Esophagus muscularis mucosa (tissue), 4 donors: ENCODE results near the gene ETV7.

ENCODE experiments used
- EP300 ChIP-seq: sonication (generic); formaldehyde crosslinking; IDR thresholded peaks from one replicate; pipeline ENCODE4 v1.6.1; 2017; ENCODE audit warnings: antibody characterized with exemption
- POLR2A ChIP-seq: fragments of 450-650 bp; IDR thresholded peaks from one replicate; pipeline ENCODE4 v1.6.1; 2017; ENCODE audit warnings: antibody characterized with exemption, moderate library complexity, mild to moderate bottlenecking, low read depth
- POLR2AphosphoS5 ChIP-seq, 2 donors: sonication (generic); formaldehyde crosslinking; IDR thresholded peaks; one replicate each; pipeline ENCODE4 v1.6.1; 2017; ENCODE audit warnings: antibody characterized with exemption in 2 of 2
- TF ChIP-seq, protein P1 (sequence below), 3 experiments: fragments of 200-600 bp in 2 of 3; fragments of 450-650 bp in 1 of 3; sonication (generic) in 2 of 3; IDR thresholded peaks; one replicate each; pipeline ENCODE4 v1.5.1; 2017 to 2019; ENCODE audit warnings: antibody characterized with exemption in 3 of 3, mild to moderate bottlenecking in 2 of 3, moderate library complexity in 1 of 3

DNA sequence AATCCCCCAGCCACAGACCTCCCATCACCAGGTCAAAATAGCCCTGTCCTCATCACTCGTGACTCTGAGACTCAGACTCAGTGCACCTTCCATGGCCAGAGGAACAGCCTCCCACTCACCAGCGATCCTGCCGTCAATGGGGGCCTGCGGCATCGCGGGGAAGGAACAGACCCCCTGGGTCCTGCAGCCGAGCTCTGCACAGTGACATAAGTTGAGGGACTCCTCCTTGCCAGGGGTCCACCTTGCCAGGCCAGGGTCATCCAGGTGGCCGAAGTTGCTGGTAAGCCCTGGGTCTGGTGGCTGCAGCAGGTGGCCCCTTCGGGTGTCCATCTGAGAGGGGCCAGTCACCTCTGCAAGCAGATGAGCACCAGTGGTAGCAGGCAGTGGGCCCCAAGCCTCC is 16.3 kb downstream of the ETV7 start:
- TF ChIP-seq, protein P1, sequence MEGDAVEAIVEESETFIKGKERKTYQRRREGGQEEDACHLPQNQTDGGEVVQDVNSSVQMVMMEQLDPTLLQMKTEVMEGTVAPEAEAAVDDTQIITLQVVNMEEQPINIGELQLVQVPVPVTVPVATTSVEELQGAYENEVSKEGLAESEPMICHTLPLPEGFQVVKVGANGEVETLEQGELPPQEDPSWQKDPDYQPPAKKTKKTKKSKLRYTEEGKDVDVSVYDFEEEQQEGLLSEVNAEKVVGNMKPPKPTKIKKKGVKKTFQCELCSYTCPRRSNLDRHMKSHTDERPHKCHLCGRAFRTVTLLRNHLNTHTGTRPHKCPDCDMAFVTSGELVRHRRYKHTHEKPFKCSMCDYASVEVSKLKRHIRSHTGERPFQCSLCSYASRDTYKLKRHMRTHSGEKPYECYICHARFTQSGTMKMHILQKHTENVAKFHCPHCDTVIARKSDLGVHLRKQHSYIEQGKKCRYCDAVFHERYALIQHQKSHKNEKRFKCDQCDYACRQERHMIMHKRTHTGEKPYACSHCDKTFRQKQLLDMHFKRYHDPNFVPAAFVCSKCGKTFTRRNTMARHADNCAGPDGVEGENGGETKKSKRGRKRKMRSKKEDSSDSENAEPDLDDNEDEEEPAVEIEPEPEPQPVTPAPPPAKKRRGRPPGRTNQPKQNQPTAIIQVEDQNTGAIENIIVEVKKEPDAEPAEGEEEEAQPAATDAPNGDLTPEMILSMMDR (IDR thresholded peaks at IDR 0.05): no peak
- TF ChIP-seq POLR2AphosphoS5 (IDR thresholded peaks at IDR 0.05) (no peak), POLR2A (no peak), EP300 (no peak)
